ENCODE data around the gene GPR31. TPM values are rescaled to one million over a fixed set of nuclear protein-coding genes. Genes with fewer than 3 reads are reported as not detected.

GPR31 gene
- total RNA-seq, 1 donor from 2014 or later = not detected

DNA sequence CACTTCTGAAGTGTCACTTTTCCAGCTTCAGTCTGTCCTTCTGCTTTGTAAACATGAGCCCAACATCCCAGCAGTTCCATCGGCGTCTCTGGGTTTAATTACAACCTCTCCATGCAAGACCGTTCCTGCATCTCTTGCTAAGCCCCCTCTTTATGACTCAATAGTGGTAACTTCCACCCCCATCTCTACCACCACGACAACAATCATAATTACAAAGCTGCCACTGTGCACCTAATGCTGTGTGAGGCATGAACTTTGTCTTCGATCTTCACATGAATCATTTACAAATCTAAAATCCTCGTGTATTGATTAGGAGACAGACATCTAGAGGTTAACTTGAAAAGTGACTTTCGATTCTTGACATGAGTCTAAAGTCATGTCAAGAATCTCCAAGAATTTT is 39.8 kb downstream of the GPR31 start:
- H3K4me3 ChIP-seq (ENCODE audit: low read depth, low read length) = no peak overlapping the region
- TF ChIP-seq, protein P1, sequence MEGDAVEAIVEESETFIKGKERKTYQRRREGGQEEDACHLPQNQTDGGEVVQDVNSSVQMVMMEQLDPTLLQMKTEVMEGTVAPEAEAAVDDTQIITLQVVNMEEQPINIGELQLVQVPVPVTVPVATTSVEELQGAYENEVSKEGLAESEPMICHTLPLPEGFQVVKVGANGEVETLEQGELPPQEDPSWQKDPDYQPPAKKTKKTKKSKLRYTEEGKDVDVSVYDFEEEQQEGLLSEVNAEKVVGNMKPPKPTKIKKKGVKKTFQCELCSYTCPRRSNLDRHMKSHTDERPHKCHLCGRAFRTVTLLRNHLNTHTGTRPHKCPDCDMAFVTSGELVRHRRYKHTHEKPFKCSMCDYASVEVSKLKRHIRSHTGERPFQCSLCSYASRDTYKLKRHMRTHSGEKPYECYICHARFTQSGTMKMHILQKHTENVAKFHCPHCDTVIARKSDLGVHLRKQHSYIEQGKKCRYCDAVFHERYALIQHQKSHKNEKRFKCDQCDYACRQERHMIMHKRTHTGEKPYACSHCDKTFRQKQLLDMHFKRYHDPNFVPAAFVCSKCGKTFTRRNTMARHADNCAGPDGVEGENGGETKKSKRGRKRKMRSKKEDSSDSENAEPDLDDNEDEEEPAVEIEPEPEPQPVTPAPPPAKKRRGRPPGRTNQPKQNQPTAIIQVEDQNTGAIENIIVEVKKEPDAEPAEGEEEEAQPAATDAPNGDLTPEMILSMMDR (conservative IDR thresholded peaks at IDR 0.05; ENCODE audit: low read depth, low read length) = no peak
- DNase-seq (ENCODE audit: low read depth) = no peak

DNA sequence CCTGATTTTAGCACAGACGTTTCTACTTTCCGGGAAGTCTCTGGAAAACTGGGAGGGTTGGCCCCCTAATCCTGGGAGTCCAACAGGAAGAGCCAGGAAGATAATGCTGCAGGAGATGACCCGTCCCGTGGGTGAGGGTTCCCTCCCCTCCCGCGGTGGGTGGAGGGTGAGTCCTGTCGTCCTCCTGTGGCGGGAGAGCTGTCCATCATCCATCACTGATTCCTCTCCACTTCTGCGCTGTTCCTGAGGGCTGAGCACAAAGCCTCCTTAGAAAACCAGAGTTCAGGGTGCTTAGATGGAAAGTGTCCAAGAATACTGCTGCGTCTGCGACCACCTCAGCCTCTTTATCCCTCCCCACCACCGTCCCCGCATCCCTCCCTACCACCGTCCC is 40.9 kb downstream of the GPR31 start:
- H3K4me3 ChIP-seq (ENCODE audit: low read depth, low read length) = no peak overlapping the region
- TF ChIP-seq, protein P1 (conservative IDR thresholded peaks at IDR 0.05; ENCODE audit: low read depth, low read length) = no peak
- DNase-seq (ENCODE audit: low read depth) = no peak

DNA sequence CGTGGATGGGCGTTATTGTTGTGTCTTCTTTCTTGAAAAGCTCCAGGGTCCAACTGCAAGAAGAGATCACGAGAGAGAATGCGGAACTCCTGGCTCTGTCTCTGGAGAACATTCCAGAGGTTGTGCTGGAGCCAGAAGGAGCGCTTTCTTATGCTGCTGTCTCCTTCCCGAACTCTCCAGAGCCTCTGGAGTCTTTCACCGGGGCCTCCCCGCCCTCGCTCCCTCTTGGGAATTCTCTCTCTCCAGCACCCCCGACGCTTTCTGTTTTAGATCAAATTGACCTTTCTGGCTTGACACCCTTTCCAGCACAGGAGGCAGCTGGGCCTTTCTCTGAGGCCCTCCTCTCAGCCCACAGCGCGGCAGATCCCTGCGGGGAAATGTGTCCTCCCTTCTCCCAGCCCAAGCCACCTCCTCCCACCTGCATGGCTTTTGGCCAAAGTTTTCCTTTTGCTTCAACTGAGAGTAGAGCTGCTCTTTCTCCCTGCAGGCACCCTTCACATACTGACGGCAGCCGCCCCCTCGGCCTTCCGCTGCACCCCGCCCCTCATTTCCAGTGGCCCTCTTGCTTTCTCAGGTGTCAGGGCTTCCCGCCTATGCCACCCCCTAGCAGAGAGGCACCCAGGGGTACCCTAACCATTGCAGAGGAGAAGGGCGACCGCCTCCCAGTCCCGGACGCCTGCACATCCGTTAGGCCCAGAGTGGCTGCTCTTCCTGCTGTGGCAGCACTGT is 41.5 kb downstream of the GPR31 start:
- DNase-seq (ENCODE audit: low read depth) = no peak
- TF ChIP-seq, protein P1 (conservative IDR thresholded peaks at IDR 0.05; ENCODE audit: low read depth, low read length) = no peak
- H3K4me3 ChIP-seq (ENCODE audit: low read depth, low read length) = no peak overlapping the region

DNA sequence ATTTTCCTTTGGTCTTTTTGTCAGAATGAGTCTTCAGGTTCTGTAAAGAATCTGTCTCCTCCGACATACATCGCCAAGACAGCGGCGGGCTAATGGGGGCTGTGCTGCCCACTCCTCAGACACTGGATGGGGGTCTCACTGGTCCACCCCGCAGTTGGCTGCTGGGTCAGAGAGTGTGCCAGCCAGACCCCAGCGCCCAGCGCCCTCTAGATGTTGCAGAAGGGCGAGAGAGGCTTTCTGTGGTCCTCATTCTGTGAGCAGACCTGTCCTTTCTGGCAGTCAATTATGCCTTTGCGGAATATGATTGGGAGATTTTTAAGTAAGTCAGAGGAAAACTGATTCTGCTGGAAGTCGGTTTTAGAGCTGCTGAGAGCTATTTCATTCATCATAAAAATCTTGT is 42.7 kb downstream of the GPR31 start:
- H3K4me3 ChIP-seq (ENCODE audit: low read depth, low read length) = no peak overlapping the region
- TF ChIP-seq, protein P1 (conservative IDR thresholded peaks at IDR 0.05; ENCODE audit: low read depth, low read length) = no peak
- no peak for DNase-seq (ENCODE audit: low read depth)

DNA sequence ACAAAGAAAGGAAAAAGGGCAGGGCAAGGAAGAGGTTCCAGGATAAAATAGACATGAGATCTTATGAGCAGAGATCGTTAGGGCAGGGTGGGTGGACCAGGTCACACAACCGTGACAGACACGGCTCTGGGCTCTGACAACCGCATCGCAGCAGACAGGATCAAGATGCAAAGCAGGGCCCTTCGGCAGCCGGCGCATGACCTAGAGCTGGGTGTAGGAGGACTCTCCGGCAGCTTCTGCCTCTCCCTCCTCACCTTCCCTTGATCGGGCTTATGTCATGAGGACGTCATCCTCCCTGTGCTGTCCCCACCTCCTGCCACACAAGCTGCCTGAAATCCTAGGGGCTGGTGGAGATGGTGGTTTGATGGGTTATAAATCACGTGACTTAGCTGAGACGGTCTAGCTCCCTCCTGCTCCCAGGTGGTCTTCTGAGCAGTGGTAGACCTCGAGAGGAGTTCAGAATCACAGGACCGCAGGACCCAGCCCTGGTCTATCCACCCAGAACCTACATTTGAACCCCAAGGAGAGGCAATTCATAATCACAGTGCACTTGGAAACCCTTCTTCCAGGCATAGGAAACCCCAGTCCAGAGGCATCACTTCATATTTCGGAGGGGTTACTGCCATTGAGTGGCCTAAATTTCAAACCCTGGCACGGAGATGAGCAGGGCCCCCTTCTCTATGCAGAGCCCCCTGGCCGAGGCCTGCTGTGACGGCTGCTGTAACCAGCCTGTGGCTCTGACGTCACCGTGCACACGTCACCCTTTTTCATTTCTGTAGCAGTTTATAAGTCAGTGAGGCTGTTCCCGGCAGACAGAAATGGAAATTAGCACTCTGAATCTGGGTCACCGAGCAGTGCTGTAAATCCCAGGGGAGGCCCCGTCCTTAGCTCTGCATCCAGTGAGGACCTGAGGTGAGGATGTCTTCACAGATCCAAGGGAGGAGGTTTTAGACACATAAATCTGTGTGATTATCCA is 43.6 kb downstream of the GPR31 start:
- DNase-seq (ENCODE audit: low read depth) = no peak
- H3K4me3 ChIP-seq (ENCODE audit: low read depth, low read length) = no peak overlapping the region
- TF ChIP-seq, protein P1 (conservative IDR thresholded peaks at IDR 0.05; ENCODE audit: low read depth, low read length) = no peak

DNA sequence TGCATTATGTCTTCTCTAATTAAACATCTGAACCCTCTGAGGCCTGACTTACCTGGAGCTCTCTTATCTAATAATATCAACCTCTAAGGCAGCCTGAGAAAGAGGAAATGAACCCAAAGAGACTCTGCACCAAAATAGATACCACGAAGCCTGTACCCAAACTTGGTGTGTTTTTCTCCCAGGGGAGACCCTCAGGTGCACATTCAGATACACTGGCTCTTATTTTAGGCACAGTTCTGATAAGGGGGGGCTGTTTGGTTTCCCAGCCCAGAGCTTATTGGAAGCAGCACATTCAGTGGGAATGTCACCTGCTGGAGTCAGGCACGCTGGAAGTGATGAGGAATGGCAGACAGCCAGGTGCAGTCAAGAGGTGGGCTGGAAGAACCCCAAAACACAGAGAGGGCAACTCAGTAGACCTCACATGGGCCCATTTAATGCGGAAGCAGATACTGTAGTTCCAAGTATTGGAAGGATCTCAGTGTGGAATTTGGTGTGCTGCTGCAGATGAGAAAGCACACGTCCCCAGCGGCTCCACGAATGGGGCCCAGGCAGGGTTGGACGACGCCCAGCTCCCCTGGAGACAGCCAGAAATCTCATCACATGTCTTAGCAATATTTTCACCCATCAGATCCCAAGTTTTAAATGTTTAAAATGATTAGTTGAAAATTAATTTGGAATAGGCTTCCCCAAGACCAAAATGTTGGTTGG is 44.6 kb downstream of the GPR31 start:
- DNase-seq (ENCODE audit: low read depth) = no peak
- H3K4me3 ChIP-seq (ENCODE audit: low read depth, low read length) = no peak overlapping the region
- TF ChIP-seq, protein P1 (conservative IDR thresholded peaks at IDR 0.05; ENCODE audit: low read depth, low read length) = no peak

Data from epithelial cell of proximal tubule (primary cell).